T1000 (cell line): ENCODE measurements around the gene TMEM167B.

ENCODE experiments used
- DNase-seq: peaks from one replicate; lab custom pipeline; 2025; ENCODE audit warnings: mixed read lengths; lab: John Stamatoyannopoulos, UW

Gene TMEM167B

GRCh38 chr1:109083501-109083900 is 7.1 kb upstream of the TMEM167B start:
- no peak for DNase-seq

GRCh38 chr1:109083923-109084322 is 6.6 kb upstream of the TMEM167B start:
- DNase-seq = no peak

- no peak for DNase-seq
Observed at GRCh38 chr1:109084563-109085517, 5.7 kb upstream of the TMEM167B start.

GRCh38 chr1:109089242-109090015 is 1.1 kb upstream of the TMEM167B start:
- DNase-seq = peak; percentile 8

- DNase-seq = peak; percentile 56
Observed at GRCh38 chr1:109091078-109091838, 694 bp downstream of the TMEM167B start.

- DNase-seq = no peak
Observed at GRCh38 chr1:109091839-109092193, 1.3 kb downstream of the TMEM167B start.

- DNase-seq = peak; percentile 2
Observed at GRCh38 chr1:109094377-109094803, 3.8 kb downstream of the TMEM167B start.

- no peak for DNase-seq
Observed at GRCh38 chr1:109094871-109095270, 4.3 kb downstream of the TMEM167B start.

- DNase-seq = no peak
Observed at GRCh38 chr1:109095631-109096030, 5.1 kb downstream of the TMEM167B start.

GRCh38 chr1:109096120-109096519 is 5.6 kb downstream of the TMEM167B start:
- DNase-seq = no peak

- DNase-seq = peak; percentile 89
Observed at GRCh38 chr1:109099938-109100773, 9.6 kb downstream of the TMEM167B start.

- no peak for DNase-seq
Observed at GRCh38 chr1:109104364-109105151, 14.0 kb downstream of the TMEM167B start.

- no peak for DNase-seq
Observed at GRCh38 chr1:109105881-109106280, 15.3 kb downstream of the TMEM167B start.

GRCh38 chr1:109107785-109108184 is 17.2 kb downstream of the TMEM167B start:
- DNase-seq = no peak

GRCh38 chr1:109109906-109110305 is 19.3 kb downstream of the TMEM167B start:
- no peak for DNase-seq

- no peak for DNase-seq
Observed at GRCh38 chr1:109111386-109112055, 21.0 kb downstream of the TMEM167B start.

GRCh38 chr1:109112056-109112651 is 21.6 kb downstream of the TMEM167B start:
- no peak for DNase-seq

GRCh38 chr1:109112652-109113285 is 22.2 kb downstream of the TMEM167B start:
- peak; percentile 86 for DNase-seq
